Measurements from ENCODE around the gene MIEF1. TPM values are rescaled to one million over a fixed set of nuclear protein-coding genes. Genes with fewer than 3 reads are reported as not detected.

The MIEF1 gene
- total and polyA plus RNA-seq, 2 donors (not counting 1 experiment from before 2014, with no cell fraction given) = 9.8 to 37.2 TPM

- CTCF ChIA-PET = interaction anchor here (1.0 to 7.6 kb wide), 2 partner anchors 22 to 471 kb away, joined by 3 to 68 read pairs; no protein-coding TSS in a partner anchor
Observed at GRCh38 chr22:39553429-39553828, 51.3 kb downstream of the MIEF1 start.

GRCh38 chr22:39554151-39554550 is 52.1 kb downstream of the MIEF1 start:
- Histone ChIP-seq H3K27me3 (replicated peaks in 1 of 4; ENCODE audit: control extremely low read depth in 1 of 4, control insufficient read depth in 3 of 4, insufficient read depth in 4 of 4, low read length in 3 of 4) (peaks cover 0 to 63% (median 22%) of the 10 kb centered on the region in 4 experiments), H3K4me1 (ENCODE audit: control insufficient read depth in 2 of 2, insufficient read depth in 2 of 2, low read length in 2 of 2) (peaks cover 8 to 16% of the 10 kb centered on the region in 2 donors), H3K4me3 (ENCODE audit: control extremely low read depth in 1 of 5, extremely low read depth in 1 of 5, insufficient read depth in 1 of 5, low read depth in 2 of 5, low read length in 4 of 5) (no peak overlapping the region), H3K36me3 (replicated peaks in 1 of 2; ENCODE audit: control extremely low read depth in 1 of 2, control insufficient read depth in 1 of 2, extremely low read depth in 1 of 2, insufficient read depth in 2 of 2, low read length in 1 of 2) (no peaks in the 10 kb centered on the region), H3K9me3 (ENCODE audit: control extremely low read depth in 1 of 3, control insufficient read depth in 2 of 3, insufficient read depth in 1 of 3, low read length in 2 of 3) (peaks cover 0 to 3% (median 0%) of the 10 kb centered on the region in 3 donors), H4K20me1 (ENCODE audit: control insufficient read depth, insufficient read depth, low read length, poor library complexity, severe bottlenecking) (no peaks in the 10 kb centered on the region), H3K4me2 (replicated peaks; ENCODE audit: low read depth, low read length, poor library complexity, severe bottlenecking) (no peak overlapping the region), H2AFZ (ENCODE audit: insufficient read depth, low read depth, low read length, poor library complexity, severe bottlenecking) (no peak overlapping the region), H3K27ac (ENCODE audit: low read length in 2 of 2) (no peak overlapping the region), H3K9ac (ENCODE audit: low read length) (no peak overlapping the region), H3K79me2 (ENCODE audit: control insufficient read depth, insufficient read depth, low read length) (no peaks in the 10 kb centered on the region)
- ATAC-seq (ENCODE audit: low read depth) (no peak), DNase-seq (no peak)
- intact Hi-C loops (cut with micrococcal nuclease) = no loop called here
- POLR2A ChIA-PET = no interaction called here
- Mint-ChIP-seq H3K27ac (no peak overlapping the region), H3K4me3 (no peak overlapping the region), H3K27me3 (peaks cover 54% of the 10 kb centered on the region), H3K9me3 (ENCODE audit: insufficient read depth) (no peaks in the 10 kb centered on the region), H3K4me1 (peaks cover 10% of the 10 kb centered on the region)
- CTCF ChIA-PET = interaction anchor here (1.0 to 7.6 kb wide), 4 partner anchors 11 to 470 kb away, joined by 3 to 68 read pairs (median 3); no protein-coding TSS in a partner anchor
- 20% methylated on average over 1 of the region's 3 CpGs for WGBS (ENCODE audit: insufficient coverage)
- no peak for TF ChIP-seq EZH2 (IDR thresholded peaks at IDR 0.05; ENCODE audit: borderline replicate concordance, insufficient read depth, low read depth, low read length, poor library complexity, severe bottlenecking)
- TF ChIP-seq CTCF (IDR thresholded peaks at IDR 0.05) = no peak

More at GRCh38 chr22:39553429-39553828, 51.3 kb downstream of the MIEF1 start:
- Histone ChIP-seq H3K4me3 (ENCODE audit: control extremely low read depth in 1 of 5, extremely low read depth in 1 of 5, insufficient read depth in 1 of 5, low read depth in 2 of 5, low read length in 4 of 5) (no peak overlapping the region), H3K4me1 (ENCODE audit: control insufficient read depth in 2 of 2, insufficient read depth in 2 of 2, low read length in 2 of 2) (peaks cover 6 to 14% of the 10 kb centered on the region in 2 donors), H3K27ac (ENCODE audit: low read length in 2 of 2) (no peak overlapping the region), H3K36me3 (replicated peaks in 1 of 2; ENCODE audit: control extremely low read depth in 1 of 2, control insufficient read depth in 1 of 2, extremely low read depth in 1 of 2, insufficient read depth in 2 of 2, low read length in 1 of 2) (no peaks in the 10 kb centered on the region), H4K20me1 (ENCODE audit: control insufficient read depth, insufficient read depth, low read length, poor library complexity, severe bottlenecking) (no peaks in the 10 kb centered on the region), H3K79me2 (ENCODE audit: control insufficient read depth, insufficient read depth, low read length) (no peaks in the 10 kb centered on the region), H3K9me3 (ENCODE audit: control extremely low read depth in 1 of 3, control insufficient read depth in 2 of 3, insufficient read depth in 1 of 3, low read length in 2 of 3) (peaks cover 0 to 3% (median 0%) of the 10 kb centered on the region in 3 donors), H3K9ac (ENCODE audit: low read length) (no peak overlapping the region), H3K4me2 (replicated peaks; ENCODE audit: low read depth, low read length, poor library complexity, severe bottlenecking) (no peak overlapping the region), H2AFZ (ENCODE audit: insufficient read depth, low read depth, low read length, poor library complexity, severe bottlenecking) (no peak overlapping the region), H3K27me3 (replicated peaks in 1 of 4; ENCODE audit: control extremely low read depth in 1 of 4, control insufficient read depth in 3 of 4, insufficient read depth in 4 of 4, low read length in 3 of 4) (peaks cover 0 to 57% (median 19%) of the 10 kb centered on the region in 4 experiments)
- intact Hi-C loops (cut with micrococcal nuclease) = no loop called here
- ATAC-seq (ENCODE audit: low read depth) = no peak
- no CpG with 5 or more reads among the region's 3 CpGs for WGBS (ENCODE audit: insufficient coverage)
- no peak for DNase-seq
- POLR2A ChIA-PET = no interaction called here
- TF ChIP-seq CTCF (IDR thresholded peaks at IDR 0.05) (no peak), EZH2 (IDR thresholded peaks at IDR 0.05; ENCODE audit: borderline replicate concordance, insufficient read depth, low read depth, low read length, poor library complexity, severe bottlenecking) (no peak)
- Mint-ChIP-seq H3K4me1 (peaks cover 8% of the 10 kb centered on the region), H3K27ac (no peak overlapping the region), H3K27me3 (peaks cover 53% of the 10 kb centered on the region), H3K4me3 (no peak overlapping the region), H3K9me3 (ENCODE audit: insufficient read depth) (no peaks in the 10 kb centered on the region)

All from B cell (primary cell).